Activated CD4-positive, alpha-beta T cell treated with anti-CD3 and anti-CD28 coated beads for 1 hour (primary cell): ENCODE measurements around the gene CC2D2B.
"Not testable (repeated sequence)": the region's sequence is repeated elsewhere in the genome, so short reads cannot be mapped to it uniquely, and the experiment has no call there.

Experiments
- DNase-seq: peaks from one replicate; pipeline ENCODE4 v3.0.0-alpha.2; 2020

CC2D2B gene

GRCh38 chr10:95909561-95909960 is 1.8 kb downstream of the CC2D2B start:
- no peak for DNase-seq

DNA sequence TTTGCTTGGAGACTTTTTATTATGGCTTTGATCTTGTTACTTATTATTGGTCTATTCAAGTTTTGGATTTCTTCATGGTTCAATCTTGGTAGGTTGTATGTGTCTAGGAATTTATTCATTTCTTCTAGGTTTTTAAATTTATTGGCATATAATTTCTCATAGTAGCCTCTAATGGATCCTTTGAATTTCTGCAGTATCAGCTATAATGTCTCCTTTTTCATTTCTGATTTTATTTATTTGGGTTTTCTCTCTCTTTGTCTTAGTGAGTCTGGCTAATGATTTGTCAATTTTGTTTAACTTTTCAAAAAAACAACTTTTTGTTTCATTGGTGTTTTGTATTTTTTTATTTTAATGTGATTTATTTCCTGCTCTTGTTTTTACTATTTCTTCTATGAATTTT is 8.3 kb downstream of the CC2D2B start:
- DNase-seq = not testable (repeated sequence)

GRCh38 chr10:95920798-95921426 is 13.1 kb downstream of the CC2D2B start:
- DNase-seq = no peak

DNA sequence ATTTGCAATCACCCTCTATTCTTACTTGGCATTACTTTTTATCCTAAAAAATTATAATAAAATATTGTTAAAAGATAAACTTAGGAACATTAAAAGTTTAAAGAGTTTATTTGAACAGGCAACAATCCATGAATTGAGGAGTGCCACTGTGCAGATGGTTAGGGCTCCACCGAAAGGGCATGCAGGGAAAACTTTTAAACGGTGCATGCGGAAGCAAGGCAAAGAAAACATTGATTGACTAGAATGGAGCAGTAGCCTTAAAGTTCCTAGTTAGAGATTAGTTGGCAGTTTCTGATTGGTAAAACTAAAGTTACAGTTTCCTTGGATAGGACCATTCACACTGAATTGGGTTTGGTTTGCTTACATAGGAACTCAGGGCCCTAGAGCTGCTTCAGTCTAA is 17.3 kb downstream of the CC2D2B start:
- DNase-seq = no peak

DNA sequence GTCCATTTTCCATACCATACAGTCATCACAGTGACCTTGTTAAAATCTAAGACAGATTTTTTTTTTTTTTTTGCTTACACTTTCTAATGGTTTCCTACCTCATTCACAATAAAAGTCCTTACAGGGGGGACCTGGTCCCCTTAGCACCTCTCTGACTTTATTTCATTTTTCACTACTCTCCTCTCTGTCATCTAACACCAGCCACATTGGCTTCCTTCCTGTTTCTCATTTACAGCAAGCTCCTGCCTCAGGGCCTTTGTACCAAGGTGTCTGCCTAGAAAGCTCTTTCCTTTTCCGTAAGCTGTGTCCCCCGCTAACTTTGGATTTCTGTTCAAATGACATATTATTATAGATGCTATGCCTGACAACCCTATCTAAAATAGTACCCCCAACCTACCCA is 27.7 kb downstream of the CC2D2B start:
- no peak for DNase-seq

- no peak for DNase-seq
Measured at GRCh38 chr10:95941115-95941514, 33.3 kb downstream of the CC2D2B start.

DNA sequence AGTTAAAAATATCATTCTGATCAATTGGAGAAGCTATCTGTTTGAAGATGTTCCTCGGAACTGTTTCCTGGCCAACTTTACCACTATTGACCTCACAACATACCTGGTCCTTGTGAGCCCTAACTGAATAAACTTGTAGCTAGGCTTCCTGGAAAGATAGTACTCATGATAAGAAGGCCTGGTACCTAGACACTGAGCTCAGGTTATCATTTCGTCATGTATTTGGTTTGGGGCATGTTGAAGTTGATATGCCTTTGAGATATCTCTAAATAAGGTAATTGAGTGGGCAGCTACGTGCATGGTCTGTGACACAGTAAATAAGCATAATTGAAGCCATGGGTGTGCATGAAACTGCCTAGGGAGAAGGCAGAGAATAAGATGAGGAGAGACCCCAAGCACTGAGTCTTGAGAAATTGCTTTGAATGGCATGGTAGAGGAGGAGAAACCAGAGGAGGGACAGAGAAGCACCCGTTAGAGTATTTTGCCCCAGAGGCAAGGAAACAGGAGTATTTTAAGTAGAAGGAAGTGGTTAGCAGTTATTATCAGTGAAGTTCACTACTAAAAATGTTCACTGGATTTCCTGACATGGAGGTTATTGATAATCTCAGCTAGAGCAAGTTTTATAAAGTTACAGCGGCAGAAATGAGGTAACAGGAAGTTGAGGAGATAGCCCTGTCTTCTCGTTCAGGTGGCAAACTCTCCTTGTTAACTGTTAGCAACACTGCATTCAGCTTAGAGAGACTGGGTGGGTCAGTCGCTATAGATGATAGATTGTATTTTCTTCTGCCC is 55.6 kb downstream of the CC2D2B start:
- no peak for DNase-seq

- no peak for DNase-seq
Measured at GRCh38 chr10:95963991-95964389, 56.2 kb downstream of the CC2D2B start.

GRCh38 chr10:95964756-95965155 is 57.0 kb downstream of the CC2D2B start:
- DNase-seq = no peak

- no peak for DNase-seq
Measured at GRCh38 chr10:95976362-95977229, 68.8 kb downstream of the CC2D2B start.

DNA sequence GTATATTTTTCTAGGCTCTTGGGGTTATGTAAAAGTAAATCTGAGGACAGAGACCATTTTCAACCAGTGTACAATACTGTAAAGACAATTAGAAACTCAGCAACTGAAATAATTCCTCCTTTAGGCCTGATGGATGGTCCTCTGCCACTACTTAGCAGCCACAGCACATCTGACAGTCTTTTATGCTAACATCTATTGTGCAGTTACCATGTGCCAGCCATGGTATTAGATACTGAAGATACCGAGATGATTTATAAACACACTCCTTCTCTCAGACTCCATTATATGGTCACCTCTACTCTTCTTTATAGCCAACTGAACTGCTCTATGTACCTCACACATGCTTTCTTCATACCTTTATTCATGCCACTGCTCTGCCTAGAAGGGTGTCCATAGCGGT is 74.4 kb downstream of the CC2D2B start:
- no peak for DNase-seq

DNA sequence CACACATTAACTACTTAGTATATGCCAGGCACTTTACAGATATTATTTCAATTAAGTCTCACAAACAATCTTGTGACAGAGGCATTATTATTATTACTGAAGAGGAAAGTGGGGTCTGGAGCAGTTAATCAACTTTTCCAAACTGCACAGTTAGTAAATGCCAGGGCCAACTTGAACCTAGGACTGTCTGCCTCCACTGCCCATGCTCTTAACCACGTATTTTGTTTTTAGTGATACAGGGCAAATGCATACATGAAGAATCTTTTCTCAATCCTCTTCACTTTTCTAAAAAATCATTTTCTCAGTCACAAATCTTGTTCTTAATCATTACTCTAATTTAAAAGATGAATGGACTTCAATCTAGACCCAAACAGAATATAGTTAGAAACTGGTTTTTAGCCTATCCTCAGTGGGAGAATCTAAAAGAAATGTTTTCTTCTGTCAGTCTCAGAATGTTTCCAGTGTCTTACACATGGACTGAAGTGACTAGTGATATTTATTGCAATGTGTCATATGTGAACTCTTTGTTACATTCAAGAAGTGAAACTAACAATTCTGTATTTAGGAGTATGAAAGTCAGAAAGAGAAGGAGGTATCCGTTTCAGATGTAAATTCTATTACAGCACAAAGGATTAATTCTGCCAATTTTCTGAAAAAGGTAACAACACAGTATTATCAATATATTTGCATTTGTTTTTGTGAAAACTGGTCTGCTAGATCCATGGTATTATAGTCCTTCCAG is 80.1 kb downstream of the CC2D2B start:
- DNase-seq = no peak

GRCh38 chr10:95988702-95989101 is 80.9 kb downstream of the CC2D2B start:
- no peak for DNase-seq

DNA sequence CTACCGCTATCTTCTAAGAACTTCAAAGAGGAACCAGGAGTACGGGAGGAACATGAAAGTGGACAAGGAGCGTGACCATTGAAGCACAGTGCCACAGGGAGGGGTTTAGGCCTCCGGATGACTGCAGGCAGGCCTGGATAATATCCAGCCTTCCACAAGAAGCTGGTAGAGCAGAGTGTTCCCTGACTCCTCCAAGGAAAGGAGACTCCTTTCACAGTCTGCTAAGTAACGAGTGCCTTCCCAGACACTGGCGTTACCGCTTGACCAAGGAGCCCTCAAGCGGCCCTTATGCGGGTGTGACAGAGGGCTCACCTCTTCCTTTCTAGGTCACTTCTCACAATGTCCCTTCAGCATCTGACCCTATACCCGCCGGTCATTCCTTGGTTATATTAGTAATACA is 86.6 kb downstream of the CC2D2B start:
- DNase-seq = not testable (repeated sequence)

GRCh38 chr10:95998255-95998784 is 90.5 kb downstream of the CC2D2B start:
- no peak for DNase-seq

DNA sequence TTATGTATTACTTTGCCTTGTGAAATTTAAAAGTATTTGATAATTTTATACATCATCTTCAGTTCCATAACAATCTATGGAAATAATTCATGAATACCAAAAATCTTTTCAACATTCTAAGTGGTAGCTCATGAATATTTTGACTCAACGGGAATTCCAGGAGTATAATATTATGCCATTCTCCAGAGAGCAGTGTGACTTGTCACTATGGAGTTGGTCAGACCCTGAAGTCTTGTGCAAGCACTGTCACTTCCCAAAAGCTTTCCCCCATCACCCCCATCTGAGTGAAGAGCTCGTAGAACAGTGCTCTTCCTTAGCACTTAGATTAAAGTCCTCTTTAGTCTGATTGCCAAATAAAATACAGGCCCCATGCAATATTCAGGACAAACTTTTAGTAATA is 106.2 kb downstream of the CC2D2B start:
- no peak for DNase-seq

GRCh38 chr10:96014473-96015102 is 106.8 kb downstream of the CC2D2B start:
- no peak for DNase-seq

DNA sequence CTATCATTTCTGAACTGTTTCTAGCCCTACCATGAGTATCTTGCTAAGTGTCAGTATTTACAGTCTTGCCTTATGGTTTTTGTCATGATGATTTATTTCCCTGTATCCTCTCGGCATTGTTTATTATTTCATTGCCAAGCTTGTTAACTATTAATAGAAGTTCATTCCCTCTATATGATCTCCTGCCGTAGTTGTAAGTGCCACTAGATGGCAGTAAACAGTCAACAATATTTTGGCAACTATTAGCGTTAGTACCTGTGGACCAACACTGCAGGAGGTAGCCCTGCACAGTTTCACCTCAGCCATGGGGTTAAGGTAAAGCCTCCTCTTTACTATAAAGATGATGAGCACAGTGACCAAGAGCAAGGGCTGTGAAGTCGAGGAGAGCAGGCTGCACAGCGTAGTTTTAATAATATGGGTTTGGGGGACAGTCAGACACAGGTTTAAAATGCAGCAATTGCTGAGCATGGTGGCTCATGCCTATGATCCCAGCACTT is 109.5 kb downstream of the CC2D2B start:
- DNase-seq = no peak

DNA sequence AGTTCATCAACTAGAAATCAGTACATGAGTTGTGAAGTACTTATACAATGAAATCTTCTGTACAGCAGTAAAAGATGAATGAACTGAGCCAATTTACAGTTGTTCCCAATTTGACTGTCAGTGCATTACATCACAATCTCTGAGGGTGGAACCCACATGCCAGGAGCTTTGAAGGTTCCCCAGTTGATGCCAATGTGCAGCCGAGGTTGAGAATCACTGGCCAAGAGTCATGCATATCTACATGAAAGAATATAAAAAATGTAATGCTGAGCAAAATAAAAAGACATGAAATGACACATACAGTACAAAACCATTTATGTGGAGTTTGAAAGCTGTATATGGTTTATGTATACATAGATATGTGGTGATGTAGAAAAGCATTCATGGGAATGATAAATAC is 113.6 kb downstream of the CC2D2B start:
- DNase-seq = no peak

DNA sequence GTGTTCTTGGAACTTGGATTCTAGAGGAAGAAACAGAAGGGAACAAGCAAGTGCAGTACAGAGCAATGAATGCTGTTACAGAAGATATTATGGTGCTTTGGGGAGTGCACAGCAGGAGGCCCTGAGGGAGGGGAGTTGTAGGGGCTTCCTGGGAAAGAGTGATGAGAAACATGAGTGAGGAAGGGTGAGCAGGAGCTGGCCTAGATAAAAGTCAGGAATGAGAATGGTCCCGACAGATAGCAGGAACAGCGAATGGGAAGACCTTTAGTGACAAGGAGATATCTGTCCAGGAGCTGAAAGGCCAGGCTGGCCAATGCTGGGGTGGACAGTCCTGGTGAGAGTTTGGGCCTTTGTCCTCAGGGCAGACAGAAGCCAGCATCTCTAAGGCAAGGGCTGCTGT is 115.0 kb downstream of the CC2D2B start:
- DNase-seq = no peak

DNA sequence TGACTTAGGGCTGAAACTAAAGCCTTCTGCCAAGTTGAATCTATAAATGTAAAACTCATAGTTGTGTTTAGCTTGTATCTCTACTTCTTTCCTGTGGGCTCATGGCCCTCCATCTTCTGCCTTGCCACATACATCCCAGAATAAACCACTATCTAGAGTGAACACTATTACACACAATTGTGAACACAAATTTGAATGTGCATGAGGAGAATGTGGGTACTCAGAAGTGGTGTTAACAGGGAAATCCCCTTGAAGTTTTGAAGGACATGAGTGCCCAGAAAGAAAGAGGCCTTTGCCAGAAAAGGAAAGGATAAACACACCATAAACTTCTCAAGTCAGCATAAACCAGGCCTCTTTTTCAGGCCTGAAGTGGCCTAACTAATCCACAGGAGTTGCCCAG is 115.4 kb downstream of the CC2D2B start:
- DNase-seq = no peak

DNA sequence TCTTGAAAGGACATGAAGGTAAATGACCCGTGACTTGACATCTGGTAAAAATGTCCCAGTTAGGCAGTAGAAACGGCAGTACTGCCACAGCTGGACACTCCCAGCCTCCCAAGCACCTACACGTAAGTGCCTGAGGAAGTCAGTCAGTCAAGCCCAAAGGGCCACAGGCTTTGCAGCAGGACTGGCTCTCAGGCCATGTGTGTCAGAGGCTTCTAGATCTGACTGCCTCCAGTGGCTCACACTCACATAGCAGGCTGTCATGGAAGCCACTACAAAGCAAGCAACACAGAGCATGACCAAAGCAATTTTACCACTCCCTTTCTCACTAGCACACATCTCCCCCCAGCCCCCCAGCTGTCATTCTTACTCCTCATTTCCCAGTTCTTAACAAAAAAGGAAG is 117.8 kb downstream of the CC2D2B start:
- DNase-seq = no peak
